ENCODE results near the gene BTBD9.

DNA sequence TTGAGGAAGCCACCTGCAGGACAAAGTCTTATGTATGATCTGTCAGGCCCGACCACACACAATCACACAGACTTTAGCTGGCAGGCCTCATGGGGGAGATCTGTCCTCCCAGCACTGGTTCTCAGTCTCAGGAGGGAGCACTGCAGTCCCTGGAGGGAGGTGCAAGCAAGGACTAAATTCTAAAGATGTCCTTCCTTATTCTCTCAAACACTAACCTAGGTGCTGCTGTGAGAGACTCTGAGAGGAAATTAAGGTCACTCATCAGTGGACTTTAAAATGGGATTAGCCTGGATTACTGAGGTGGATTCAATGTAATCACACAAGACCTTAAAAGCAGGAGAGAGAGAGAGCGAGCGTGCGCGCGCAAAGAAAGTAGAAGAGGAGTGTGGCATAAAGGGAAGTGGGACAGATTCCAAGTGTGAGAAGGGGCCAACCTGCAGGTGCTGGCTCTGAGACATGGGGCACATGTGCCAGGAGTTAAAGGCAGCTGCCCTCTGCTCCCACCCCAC, 48.9 kb upstream of the BTBD9 start:
- TF ChIP-seq POLR2A (IDR thresholded peaks at IDR 0.05) (no peak), POLR2AphosphoS5 (IDR thresholded peaks at IDR 0.05) (no peak)
- TF ChIP-seq, protein P1, sequence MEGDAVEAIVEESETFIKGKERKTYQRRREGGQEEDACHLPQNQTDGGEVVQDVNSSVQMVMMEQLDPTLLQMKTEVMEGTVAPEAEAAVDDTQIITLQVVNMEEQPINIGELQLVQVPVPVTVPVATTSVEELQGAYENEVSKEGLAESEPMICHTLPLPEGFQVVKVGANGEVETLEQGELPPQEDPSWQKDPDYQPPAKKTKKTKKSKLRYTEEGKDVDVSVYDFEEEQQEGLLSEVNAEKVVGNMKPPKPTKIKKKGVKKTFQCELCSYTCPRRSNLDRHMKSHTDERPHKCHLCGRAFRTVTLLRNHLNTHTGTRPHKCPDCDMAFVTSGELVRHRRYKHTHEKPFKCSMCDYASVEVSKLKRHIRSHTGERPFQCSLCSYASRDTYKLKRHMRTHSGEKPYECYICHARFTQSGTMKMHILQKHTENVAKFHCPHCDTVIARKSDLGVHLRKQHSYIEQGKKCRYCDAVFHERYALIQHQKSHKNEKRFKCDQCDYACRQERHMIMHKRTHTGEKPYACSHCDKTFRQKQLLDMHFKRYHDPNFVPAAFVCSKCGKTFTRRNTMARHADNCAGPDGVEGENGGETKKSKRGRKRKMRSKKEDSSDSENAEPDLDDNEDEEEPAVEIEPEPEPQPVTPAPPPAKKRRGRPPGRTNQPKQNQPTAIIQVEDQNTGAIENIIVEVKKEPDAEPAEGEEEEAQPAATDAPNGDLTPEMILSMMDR (IDR thresholded peaks at IDR 0.05), result no peak
